CD4-positive, CD25-positive, alpha-beta regulatory T cell (primary cell): ENCODE data around the gene DHX16. TPM values are rescaled to one million over a fixed set of nuclear protein-coding genes. Genes with fewer than 3 reads are reported as not detected.

Experiments used
- ATAC-seq, 2 donors: fragments of 150-1000 bp; cut with Tn5 transposase; one replicate each; pipeline ENCODE4 v1.10.0; 2021; ENCODE audit warnings: low read depth in 2 of 2, moderate number of reproducible peaks in 2 of 2, moderate library complexity in 1 of 2
- DNase-seq, 3 donors: peaks; one replicate each; pipeline versions ENCODE4 v3.0.0 to v3.0.0-alpha.2; 2012 to 2022; ENCODE audit warnings: mixed read lengths in 1 of 3
- H3K27ac ChIP-seq: one replicate; pipeline ENCODE4 v1.7.0; 2013; ENCODE audit warnings: mild to moderate bottlenecking, low read length; ENCODE audit not compliant: insufficient read depth, poor library complexity, severe bottlenecking
- H3K27me3 ChIP-seq: one replicate; pipeline ENCODE4 v1.7.0; 2013; ENCODE audit warnings: low read length; ENCODE audit not compliant: control insufficient read depth, insufficient read depth
- H3K36me3 ChIP-seq: one replicate; pipeline ENCODE4 v1.7.0; 2013; ENCODE audit warnings: mild to moderate bottlenecking, low read length, moderate library complexity; ENCODE audit not compliant: control insufficient read depth, insufficient read depth
- H3K4me1 ChIP-seq: 2 replicates; pipeline ENCODE4 v1.7.0; 2013; ENCODE audit warnings: mild to moderate bottlenecking, low read length; ENCODE audit not compliant: insufficient read depth, control insufficient read depth, poor library complexity, severe bottlenecking
- H3K4me3 ChIP-seq: one replicate; pipeline ENCODE4 v1.7.0; 2013; ENCODE audit warnings: low read depth, mild to moderate bottlenecking, low read length, moderate library complexity
- H3K9me3 ChIP-seq, 2 experiments: 1 replicate in 1 of 2; 2 replicates in 1 of 2; pipeline ENCODE4 v1.7.0; 2013; ENCODE audit warnings: low read length in 2 of 2, mild to moderate bottlenecking in 1 of 2, moderate library complexity in 1 of 2; ENCODE audit not compliant: control insufficient read depth in 2 of 2
- H3K27ac Mint-ChIP-seq, 3 donors: one replicate each; pipeline ENCODE4 v1.8.0; 2020 to 2022; ENCODE audit warnings: mild to moderate bottlenecking in 3 of 3, mixed read lengths in 3 of 3, moderate library complexity in 2 of 3
- H3K27me3 Mint-ChIP-seq: one replicate; pipeline ENCODE4 v1.8.0; 2022; ENCODE audit warnings: mild to moderate bottlenecking, mixed read lengths
- H3K36me3 Mint-ChIP-seq: one replicate; pipeline ENCODE4 v1.8.0; 2020; ENCODE audit warnings: mixed read lengths
- H3K4me1 Mint-ChIP-seq, 4 donors: one replicate each; pipeline ENCODE4 v1.8.0; 2020 to 2022; ENCODE audit warnings: mixed read lengths in 4 of 4, mild to moderate bottlenecking in 1 of 4
- H3K4me3 Mint-ChIP-seq, 4 donors: one replicate each; pipeline ENCODE4 v1.8.0; 2020 to 2022; ENCODE audit warnings: mild to moderate bottlenecking in 4 of 4, mixed read lengths in 4 of 4, moderate library complexity in 3 of 4
- H3K9me3 Mint-ChIP-seq, 7 donors: one replicate each; pipeline ENCODE4 v1.8.0; 2020 to 2022; ENCODE audit warnings: mixed read lengths in 7 of 7, mild to moderate bottlenecking in 3 of 7, moderate library complexity in 2 of 7
- polyA plus RNA-seq, 4 donors: library from polyadenylated mRNA; unstranded; fragments of 300-500 nt; fragmentation: Illumina TruSeq; gene quantifications; one replicate each; pipeline ENCODE4 v1.2.3, GENCODE V29; 2021
- total RNA-seq: library from RNA; stranded (reverse); gene quantifications from one replicate; pipeline ENCODE4 v1.2.3, GENCODE V29; 2022

The DHX16 gene
- total and polyA plus RNA-seq, 5 donors from 2014 or later, result 13.2 to 33.8 (median 18.7) TPM

- Mint-ChIP-seq H3K9me3 (peaks cover 0 to 3% (median 0%) of the 10 kb centered on the region in 7 donors), H3K27ac (peak overlapping the region; percentile 87 to 100 (median 100)), H3K4me1 (peaks cover 37 to 63% (median 56%) of the 10 kb centered on the region in 4 donors), H3K27me3 (peaks cover 15% of the 10 kb centered on the region), H3K36me3 (peaks cover 46% of the 10 kb centered on the region), H3K4me3 (peak overlapping the region in 1 of 4 donors; percentile 31)
- DNase-seq (no peak), ATAC-seq (no peak)
- H3K36me3 ChIP-seq, result peaks cover 36% of the 10 kb centered on the region
- peaks cover 47% of the 10 kb centered on the region for H3K4me1 ChIP-seq
- H3K9me3 ChIP-seq, result no peaks in the 10 kb centered on the region
- peak overlapping the region; percentile 98 for H3K27ac ChIP-seq
- H3K27me3 ChIP-seq, result no peaks in the 10 kb centered on the region
- H3K4me3 ChIP-seq, result no peak overlapping the region
These were observed 60.0 kb downstream of the DHX16 start for GRCh38 chr6:30612687-30613248.

GRCh38 chr6:30612213-30612612 lies 60.6 kb downstream of the DHX16 start:
- Histone ChIP-seq H3K27me3 (no peaks in the 10 kb centered on the region), H3K36me3 (peaks cover 41% of the 10 kb centered on the region), H3K27ac (peak overlapping the region; percentile 98), H3K9me3 (no peaks in the 10 kb centered on the region), H3K4me3 (peak overlapping the region; percentile 17), H3K4me1 (peaks cover 47% of the 10 kb centered on the region)
- Mint-ChIP-seq H3K27ac (peak overlapping the region; percentile 54 to 89 (median 83)), H3K4me3 (peak overlapping the region in 2 of 4 donors; percentile 45 to 74), H3K36me3 (peaks cover 51% of the 10 kb centered on the region), H3K27me3 (peaks cover 11% of the 10 kb centered on the region), H3K9me3 (peaks cover 0 to 3% (median 0%) of the 10 kb centered on the region in 7 donors), H3K4me1 (peaks cover 42 to 69% (median 61%) of the 10 kb centered on the region in 4 donors)
- DNase-seq (no peak), ATAC-seq (no peak)

- Histone ChIP-seq H3K27ac (peak overlapping the region; percentile 98), H3K4me3 (peak overlapping the region; percentile 17), H3K36me3 (peaks cover 43% of the 10 kb centered on the region), H3K4me1 (peaks cover 47% of the 10 kb centered on the region), H3K9me3 (no peaks in the 10 kb centered on the region), H3K27me3 (no peaks in the 10 kb centered on the region)
- Mint-ChIP-seq H3K9me3 (peaks cover 0 to 2% (median 0%) of the 10 kb centered on the region in 7 donors), H3K4me3 (peak overlapping the region in 2 of 4 donors; percentile 45 to 74), H3K36me3 (peaks cover 48% of the 10 kb centered on the region), H3K27me3 (peaks cover 7% of the 10 kb centered on the region), H3K4me1 (peaks cover 43 to 70% (median 61%) of the 10 kb centered on the region in 4 donors), H3K27ac (peak overlapping the region; percentile 54 to 89 (median 83))
- no peak for DNase-seq
- no peak for ATAC-seq
These were observed 61.0 kb downstream of the DHX16 start for GRCh38 chr6:30611856-30612194.

- peaks cover 47% of the 10 kb centered on the region for H3K4me1 ChIP-seq
- Mint-ChIP-seq H3K4me1 (peaks cover 43 to 74% (median 63%) of the 10 kb centered on the region in 4 donors), H3K36me3 (peaks cover 48% of the 10 kb centered on the region), H3K27ac (peak overlapping the region; percentile 54 to 89 (median 83)), H3K9me3 (peaks cover 0 to 2% (median 0%) of the 10 kb centered on the region in 7 donors), H3K4me3 (peak overlapping the region in 1 of 4 donors; percentile 45), H3K27me3 (peaks cover 5% of the 10 kb centered on the region)
- H3K4me3 ChIP-seq, result no peak overlapping the region
- H3K27ac ChIP-seq, result peak overlapping the region; percentile 98
- no peak for DNase-seq
- H3K27me3 ChIP-seq, result no peaks in the 10 kb centered on the region
- no peaks in the 10 kb centered on the region for H3K9me3 ChIP-seq
- no peak for ATAC-seq
- peaks cover 43% of the 10 kb centered on the region for H3K36me3 ChIP-seq
These were observed 61.5 kb downstream of the DHX16 start for GRCh38 chr6:30611150-30611855.

GRCh38 chr6:30610065-30610464 lies 62.7 kb downstream of the DHX16 start:
- H3K4me1 Mint-ChIP-seq, result peaks cover 42 to 79% (median 63%) of the 10 kb centered on the region in 4 donors
- H3K27ac Mint-ChIP-seq, result peak overlapping the region; percentile 61 to 92 (median 89)
- no peak overlapping the region for H3K4me3 ChIP-seq
- peaks cover 47% of the 10 kb centered on the region for H3K4me1 ChIP-seq
- DNase-seq, result no peak
- no peaks in the 10 kb centered on the region for H3K9me3 ChIP-seq
- peak overlapping the region; percentile 66 for H3K27ac ChIP-seq
- H3K27me3 ChIP-seq, result no peaks in the 10 kb centered on the region
- H3K36me3 ChIP-seq, result peaks cover 49% of the 10 kb centered on the region
- peaks cover 2% of the 10 kb centered on the region for H3K27me3 Mint-ChIP-seq
- no peak for ATAC-seq
- peak overlapping the region in 1 of 4 donors; percentile 45 for H3K4me3 Mint-ChIP-seq
- peaks cover 45% of the 10 kb centered on the region for H3K36me3 Mint-ChIP-seq
- no peaks in the 10 kb centered on the region for H3K9me3 Mint-ChIP-seq

GRCh38 chr6:30603961-30604360 lies 68.8 kb downstream of the DHX16 start:
- no peak overlapping the region for H3K4me3 ChIP-seq
- peak overlapping the region in 1 of 4 donors; percentile 24 for H3K4me3 Mint-ChIP-seq
- no peak overlapping the region for H3K27ac ChIP-seq
- H3K4me1 ChIP-seq, result peaks cover 3% of the 10 kb centered on the region
- peaks cover 54% of the 10 kb centered on the region for H3K36me3 Mint-ChIP-seq
- no peak for ATAC-seq
- no peak for DNase-seq
- H3K27me3 Mint-ChIP-seq, result no peaks in the 10 kb centered on the region
- H3K27ac Mint-ChIP-seq, result peak overlapping the region in 1 of 3 donors; percentile 81
- H3K4me1 Mint-ChIP-seq, result peaks cover 6 to 38% (median 21%) of the 10 kb centered on the region in 4 donors
- H3K9me3 Mint-ChIP-seq, result no peaks in the 10 kb centered on the region
- H3K9me3 ChIP-seq, result no peaks in the 10 kb centered on the region
- H3K27me3 ChIP-seq, result no peaks in the 10 kb centered on the region
- H3K36me3 ChIP-seq, result peaks cover 82% of the 10 kb centered on the region
